SU-DHL-6 (cell line): ENCODE data around the gene FABP1.

ENCODE experiments used
- H2AFZ ChIP-seq: fragments of 200-600 bp; sonication (generic); 2 replicates; pipeline ENCODE4 v1.6.1; 2014; ENCODE audit warnings: low read depth, mild to moderate bottlenecking, moderate library complexity, mixed read lengths, antibody characterized with exemption, low read length; ENCODE audit not compliant: severe bottlenecking
- H3F3A ChIP-seq: fragments of 200-600 bp; shearing (Covaris generic); 2 replicates; pipeline ENCODE4 v1.6.0; 2016; ENCODE audit warnings: antibody characterized with exemption, mild to moderate bottlenecking; ENCODE audit not compliant: insufficient read depth
- H3K27ac ChIP-seq: fragments of 200-600 bp; sonication (generic); 2 replicates; pipeline ENCODE4 v1.5.1; 2016; ENCODE audit warnings: low read depth, mild to moderate bottlenecking, low read length, moderate library complexity, mixed read lengths
- H3K27me3 ChIP-seq: fragments of 200-600 bp; sonication (generic), shearing (Covaris generic); 2 replicates; pipeline ENCODE4 v1.6.0; 2014; ENCODE audit warnings: mild to moderate bottlenecking, low read length
- H3K36me3 ChIP-seq: fragments of 200-600 bp; sonication (generic); 2 replicates; pipeline ENCODE4 v1.6.1; 2014; ENCODE audit warnings: mild to moderate bottlenecking, low read length, mixed read lengths
- H3K4me2 ChIP-seq: fragments of 300-600, 200-600 bp; shearing (Covaris generic), sonication (generic); 2 replicates; pipeline ENCODE4 v1.6.0; 2014; ENCODE audit warnings: low read length, low read depth, mild to moderate bottlenecking; ENCODE audit not compliant: poor library complexity, severe bottlenecking
- H3K4me3 ChIP-seq: fragments of 200-600 bp; sonication (generic); 2 replicates; pipeline ENCODE4 v1.5.1; 2014; ENCODE audit warnings: antibody characterized with exemption, low read length, mild to moderate bottlenecking, mixed read lengths; ENCODE audit not compliant: insufficient read depth, poor library complexity, severe bottlenecking
- H3K79me2 ChIP-seq: fragments of 200-600 bp; sonication (generic); 2 replicates; pipeline ENCODE4 v1.6.1; 2014; ENCODE audit warnings: mild to moderate bottlenecking, low read length, moderate library complexity; ENCODE audit not compliant: insufficient read depth
- H3K9ac ChIP-seq: fragments of 200-600 bp; sonication (generic); 2 replicates; pipeline ENCODE4 v1.7.0; 2014; ENCODE audit warnings: mild to moderate bottlenecking, low read length
- H3K9me2 ChIP-seq: fragments of 200-600 bp; sonication (generic); replicated peaks from 2 replicates; pipeline ENCODE4 v1.6.1; 2014; ENCODE audit warnings: low read length; ENCODE audit not compliant: insufficient read depth
- H3K9me3 ChIP-seq: fragments of 200-600 bp; sonication (generic); 2 replicates; pipeline ENCODE4 v1.6.1; 2014; ENCODE audit warnings: low read length, mixed read lengths; ENCODE audit not compliant: insufficient read depth
- H4K20me1 ChIP-seq: fragments of 200-600 bp; sonication (generic); 2 replicates; pipeline ENCODE4 v1.6.1; 2014; ENCODE audit warnings: low read depth, mild to moderate bottlenecking, antibody characterized with exemption, low read length, moderate library complexity, mixed read lengths
- EZH2phosphoT487 ChIP-seq: fragments of 200-600 bp; sonication (generic), shearing (Covaris generic); conservative IDR thresholded peaks from 2 replicates; pipeline ENCODE4 v1.6.1; 2018; ENCODE audit warnings: mild to moderate bottlenecking, antibody characterized with exemption, low read length, moderate library complexity, mixed read lengths
- TF ChIP-seq, protein P1 (sequence below): fragments of 200-600 bp; sonication (generic); IDR thresholded peaks from one replicate; pipeline ENCODE4 v1.5.1; 2017; ENCODE audit warnings: antibody characterized with exemption, mild to moderate bottlenecking, low read length, moderate library complexity; ENCODE audit not compliant: insufficient read depth, poor library complexity, severe bottlenecking

FABP1 gene

DNA sequence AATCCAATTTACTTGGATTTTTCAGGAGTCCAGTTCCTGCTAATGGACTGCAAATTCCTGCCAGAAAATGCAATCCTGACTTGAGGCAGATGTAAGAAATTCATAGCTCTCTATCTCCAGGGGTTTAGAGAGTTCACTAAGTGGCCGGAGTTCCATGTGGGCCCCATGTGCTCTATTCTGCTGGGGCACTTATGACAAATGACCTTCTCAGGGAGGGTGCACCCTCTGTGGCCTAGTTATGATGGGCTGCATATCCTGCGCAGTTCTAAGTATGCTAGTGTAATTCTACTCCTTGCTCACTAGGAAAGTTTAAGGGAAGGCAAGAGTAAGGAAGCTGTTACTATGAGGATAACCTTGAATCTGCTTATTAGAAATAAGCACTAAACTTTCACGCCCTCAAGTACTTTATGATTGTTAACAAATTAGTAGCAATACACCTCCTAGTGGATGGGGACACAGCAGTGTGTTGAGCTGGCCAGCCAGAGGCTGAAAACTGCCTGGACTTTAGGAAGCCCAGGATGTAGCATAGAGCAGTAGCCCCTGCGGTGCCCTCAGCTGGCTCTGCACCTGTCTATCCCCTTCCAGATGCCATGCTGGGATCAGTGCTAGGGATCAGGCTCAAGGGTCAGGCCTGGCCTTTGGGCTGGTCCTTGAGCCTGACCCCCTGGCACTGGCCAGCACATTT lies 45.8 kb downstream of the FABP1 start:
- Histone ChIP-seq H3K27ac (no peak overlapping the region), H3K9ac (no peak overlapping the region), H2AFZ (no peak overlapping the region), H3F3A (no peaks in the 10 kb centered on the region), H4K20me1 (no peaks in the 10 kb centered on the region), H3K4me2 (no peak overlapping the region), H3K4me3 (no peak overlapping the region), H3K79me2 (no peaks in the 10 kb centered on the region), H3K9me3 (no peaks in the 10 kb centered on the region), H3K9me2 (no peaks in the 10 kb centered on the region), H3K36me3 (no peaks in the 10 kb centered on the region), H3K27me3 (no peaks in the 10 kb centered on the region)
- TF ChIP-seq, protein P1, sequence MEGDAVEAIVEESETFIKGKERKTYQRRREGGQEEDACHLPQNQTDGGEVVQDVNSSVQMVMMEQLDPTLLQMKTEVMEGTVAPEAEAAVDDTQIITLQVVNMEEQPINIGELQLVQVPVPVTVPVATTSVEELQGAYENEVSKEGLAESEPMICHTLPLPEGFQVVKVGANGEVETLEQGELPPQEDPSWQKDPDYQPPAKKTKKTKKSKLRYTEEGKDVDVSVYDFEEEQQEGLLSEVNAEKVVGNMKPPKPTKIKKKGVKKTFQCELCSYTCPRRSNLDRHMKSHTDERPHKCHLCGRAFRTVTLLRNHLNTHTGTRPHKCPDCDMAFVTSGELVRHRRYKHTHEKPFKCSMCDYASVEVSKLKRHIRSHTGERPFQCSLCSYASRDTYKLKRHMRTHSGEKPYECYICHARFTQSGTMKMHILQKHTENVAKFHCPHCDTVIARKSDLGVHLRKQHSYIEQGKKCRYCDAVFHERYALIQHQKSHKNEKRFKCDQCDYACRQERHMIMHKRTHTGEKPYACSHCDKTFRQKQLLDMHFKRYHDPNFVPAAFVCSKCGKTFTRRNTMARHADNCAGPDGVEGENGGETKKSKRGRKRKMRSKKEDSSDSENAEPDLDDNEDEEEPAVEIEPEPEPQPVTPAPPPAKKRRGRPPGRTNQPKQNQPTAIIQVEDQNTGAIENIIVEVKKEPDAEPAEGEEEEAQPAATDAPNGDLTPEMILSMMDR, result no peak
- no peak for TF ChIP-seq EZH2phosphoT487

DNA sequence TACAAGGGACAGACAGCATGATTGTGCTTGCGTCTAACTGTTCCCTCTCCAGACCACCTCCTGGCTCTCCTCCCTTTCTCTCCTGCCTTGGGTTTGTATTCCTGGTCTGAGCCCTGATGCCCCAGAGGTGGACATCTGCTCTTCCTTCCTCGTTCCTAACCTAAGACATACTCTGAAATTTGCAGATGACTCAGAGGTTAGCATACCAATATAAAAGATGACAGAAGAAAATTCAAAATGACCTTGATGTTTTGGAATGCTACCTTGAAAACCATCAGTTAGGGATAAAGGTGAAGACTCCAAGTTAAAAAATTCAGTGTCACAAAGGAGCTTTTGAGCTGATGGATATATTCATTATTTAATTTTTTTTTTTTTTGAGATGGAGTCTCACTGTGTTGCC lies 47.3 kb downstream of the FABP1 start:
- Histone ChIP-seq H3K4me2 (no peak overlapping the region), H3K9me2 (no peaks in the 10 kb centered on the region), H4K20me1 (no peaks in the 10 kb centered on the region), H3K4me3 (no peak overlapping the region), H3K27me3 (no peaks in the 10 kb centered on the region), H3K27ac (no peak overlapping the region), H3K36me3 (no peaks in the 10 kb centered on the region), H3K9ac (no peak overlapping the region), H3K79me2 (no peaks in the 10 kb centered on the region), H2AFZ (no peak overlapping the region), H3K9me3 (no peaks in the 10 kb centered on the region), H3F3A (no peaks in the 10 kb centered on the region)
- TF ChIP-seq, protein P1, result no peak
- TF ChIP-seq EZH2phosphoT487, result no peak

DNA sequence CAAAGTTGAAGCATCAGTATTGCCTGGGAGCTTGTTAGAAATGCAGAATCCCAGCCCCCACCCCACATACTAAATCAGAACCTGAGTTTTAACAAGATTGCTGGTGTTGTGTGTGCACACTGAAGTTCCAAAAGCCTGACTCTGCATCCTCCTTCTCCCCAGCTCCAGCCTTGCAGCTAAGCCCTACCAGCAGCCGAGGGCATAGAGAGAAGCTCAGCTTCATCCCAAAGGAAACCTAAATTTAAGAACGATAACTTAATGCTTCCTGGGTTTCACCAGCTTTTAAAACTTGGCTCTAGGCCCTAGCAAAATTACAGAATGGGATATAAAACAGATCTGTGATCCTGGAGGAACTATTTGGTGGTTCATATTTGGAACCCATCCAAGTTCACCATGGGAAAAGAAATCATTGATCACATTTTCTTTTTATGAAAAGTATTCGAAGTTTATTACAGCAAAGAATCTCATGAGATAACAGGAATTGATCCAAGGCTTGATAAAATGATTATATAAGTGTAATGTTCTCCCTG lies 49.2 kb downstream of the FABP1 start:
- Histone ChIP-seq H3K4me3 (no peak overlapping the region), H4K20me1 (no peaks in the 10 kb centered on the region), H3K36me3 (no peaks in the 10 kb centered on the region), H3K27ac (no peak overlapping the region), H3K9me2 (no peaks in the 10 kb centered on the region), H3K9ac (no peak overlapping the region), H3K79me2 (no peaks in the 10 kb centered on the region), H3K9me3 (no peaks in the 10 kb centered on the region), H2AFZ (no peak overlapping the region), H3F3A (no peaks in the 10 kb centered on the region), H3K4me2 (no peak overlapping the region), H3K27me3 (no peaks in the 10 kb centered on the region)
- no peak for TF ChIP-seq EZH2phosphoT487

DNA sequence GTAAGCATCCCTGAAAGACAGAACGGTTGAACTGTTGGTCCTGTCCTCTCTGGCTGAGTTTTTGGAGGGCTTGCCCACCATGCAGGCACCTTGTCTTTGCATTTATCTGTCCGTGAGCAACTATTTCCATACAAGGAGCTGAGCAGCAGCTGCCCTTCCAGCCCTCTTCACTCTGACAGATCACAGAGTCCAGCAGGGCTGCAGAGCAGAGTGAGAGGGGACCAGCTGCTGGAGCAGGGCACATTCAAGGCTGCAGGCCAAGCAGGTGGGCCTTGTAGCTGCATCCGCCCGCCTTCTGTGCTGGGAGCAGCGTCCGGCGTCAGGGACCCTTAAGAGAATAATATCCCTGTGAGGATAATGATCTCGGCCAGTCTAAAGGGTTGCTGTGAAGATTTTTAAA lies 50.8 kb downstream of the FABP1 start:
- Histone ChIP-seq H3K36me3 (no peaks in the 10 kb centered on the region), H4K20me1 (no peaks in the 10 kb centered on the region), H3K9me3 (no peaks in the 10 kb centered on the region), H3K9ac (no peak overlapping the region), H3K27ac (no peak overlapping the region), H2AFZ (no peak overlapping the region), H3K27me3 (no peaks in the 10 kb centered on the region), H3K79me2 (no peaks in the 10 kb centered on the region), H3K9me2 (no peaks in the 10 kb centered on the region), H3K4me2 (no peak overlapping the region), H3K4me3 (no peak overlapping the region), H3F3A (no peaks in the 10 kb centered on the region)
- TF ChIP-seq EZH2phosphoT487, result no peak
